GM06990 (cell line): ENCODE data around the gene SLC12A7.
"Not testable (repeated sequence)": the region's sequence is repeated elsewhere in the genome, so short reads cannot be mapped to it uniquely, and the experiment has no call there.

Experiments used
- DNase-seq: peaks from one replicate; pipeline ENCODE4 v3.0.0-alpha.2; 2011; ENCODE audit not compliant: insufficient read length; ENCODE audit errors: extremely low read depth
- H3K27me3 ChIP-seq: replicated peaks from 2 replicates; pipeline ENCODE4 v1.6.0; 2011; ENCODE audit warnings: low read length; ENCODE audit not compliant: control insufficient read depth, insufficient read depth
- H3K36me3 ChIP-seq: 2 replicates; pipeline ENCODE4 v1.5.1; 2011; ENCODE audit warnings: low read length; ENCODE audit not compliant: control insufficient read depth, insufficient read depth
- H3K4me3 ChIP-seq: replicated peaks from 2 replicates; pipeline ENCODE4 v1.5.1; 2011; ENCODE audit warnings: low read depth, mild to moderate bottlenecking, control low read depth, low read length
- TF ChIP-seq, protein P1 (sequence below): IDR thresholded peaks from 2 replicates; pipeline ENCODE4 v1.5.1; 2011; ENCODE audit warnings: low read length, control low read depth, mild to moderate bottlenecking, inconsistent platforms; ENCODE audit not compliant: insufficient read depth, poor library complexity, severe bottlenecking

The SLC12A7 gene

DNA sequence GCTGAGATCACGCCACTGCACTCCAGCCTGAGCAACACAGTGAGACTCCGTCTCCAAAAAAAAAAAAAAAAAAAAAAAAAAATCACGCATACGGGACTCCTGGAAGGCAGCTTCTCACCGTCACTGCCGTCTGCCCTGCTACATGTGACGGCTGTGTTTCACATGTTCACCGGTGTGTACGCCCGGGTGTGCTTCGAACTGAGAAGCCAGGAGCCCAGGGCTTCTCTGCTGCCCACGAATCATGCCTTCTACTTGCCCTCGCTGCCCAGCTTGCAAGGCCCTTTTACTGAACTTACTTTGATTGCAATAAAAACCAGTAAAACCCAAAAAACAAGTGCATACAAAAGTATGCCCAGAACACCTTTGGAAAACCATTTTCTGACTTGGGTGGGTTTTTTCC is 109.0 kb downstream of the SLC12A7 start:
- Histone ChIP-seq H3K27me3 (peaks cover 1% of the 10 kb centered on the region; the same call in 1 of the 2 replicates), H3K4me3 (no peak overlapping the region), H3K36me3 (no peaks in the 10 kb centered on the region)
- TF ChIP-seq, protein P1, sequence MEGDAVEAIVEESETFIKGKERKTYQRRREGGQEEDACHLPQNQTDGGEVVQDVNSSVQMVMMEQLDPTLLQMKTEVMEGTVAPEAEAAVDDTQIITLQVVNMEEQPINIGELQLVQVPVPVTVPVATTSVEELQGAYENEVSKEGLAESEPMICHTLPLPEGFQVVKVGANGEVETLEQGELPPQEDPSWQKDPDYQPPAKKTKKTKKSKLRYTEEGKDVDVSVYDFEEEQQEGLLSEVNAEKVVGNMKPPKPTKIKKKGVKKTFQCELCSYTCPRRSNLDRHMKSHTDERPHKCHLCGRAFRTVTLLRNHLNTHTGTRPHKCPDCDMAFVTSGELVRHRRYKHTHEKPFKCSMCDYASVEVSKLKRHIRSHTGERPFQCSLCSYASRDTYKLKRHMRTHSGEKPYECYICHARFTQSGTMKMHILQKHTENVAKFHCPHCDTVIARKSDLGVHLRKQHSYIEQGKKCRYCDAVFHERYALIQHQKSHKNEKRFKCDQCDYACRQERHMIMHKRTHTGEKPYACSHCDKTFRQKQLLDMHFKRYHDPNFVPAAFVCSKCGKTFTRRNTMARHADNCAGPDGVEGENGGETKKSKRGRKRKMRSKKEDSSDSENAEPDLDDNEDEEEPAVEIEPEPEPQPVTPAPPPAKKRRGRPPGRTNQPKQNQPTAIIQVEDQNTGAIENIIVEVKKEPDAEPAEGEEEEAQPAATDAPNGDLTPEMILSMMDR, result no peak
- DNase-seq, result no peak

GRCh38 chr5:1002271-1002546 is 109.7 kb downstream of the SLC12A7 start:
- no peak overlapping the region for H3K4me3 ChIP-seq
- TF ChIP-seq, protein P1, result no peak
- no peak for DNase-seq
- H3K36me3 ChIP-seq, result no peaks in the 10 kb centered on the region
- H3K27me3 ChIP-seq, result peaks cover 1% of the 10 kb centered on the region; the same call in 1 of the 2 replicates

GRCh38 chr5:1001406-1002270 is 110.2 kb downstream of the SLC12A7 start:
- H3K36me3 ChIP-seq, result no peaks in the 10 kb centered on the region
- TF ChIP-seq, protein P1, result no peak
- DNase-seq, result no peak
- no peak overlapping the region for H3K4me3 ChIP-seq
- peaks cover 1% of the 10 kb centered on the region; the same call in 1 of the 2 replicates for H3K27me3 ChIP-seq

- H3K27me3 ChIP-seq, DNase-seq, H3K4me3 ChIP-seq, H3K36me3 ChIP-seq: not testable (repeated sequence)
Measured at GRCh38 chr5:1000831-1001230, 111.0 kb downstream of the SLC12A7 start.
